GM18909 (cell line): ENCODE measurements around the gene GNB5.

Experiments used
- ATAC-seq: cut with Tn5 transposase; IDR thresholded peaks from one replicate; pipeline ENCODE4 v1.9.1; 2021; ENCODE audit warnings: mild to moderate bottlenecking; ENCODE audit not compliant: unreplicated experiment, poor library complexity

The GNB5 gene

GRCh38 chr15:52208306-52208946, 17.2 kb upstream of the GNB5 start:
- ATAC-seq = peak; percentile 79

- no peak for ATAC-seq
Measured at GRCh38 chr15:52207191-52207590, 16.0 kb upstream of the GNB5 start.

GRCh38 chr15:52206446-52206845, 15.3 kb upstream of the GNB5 start:
- no peak for ATAC-seq

- no peak for ATAC-seq
Measured at GRCh38 chr15:52204657-52205056, 13.5 kb upstream of the GNB5 start.

- no peak for ATAC-seq
Measured at GRCh38 chr15:52200831-52201365, 9.7 kb upstream of the GNB5 start.

- no peak for ATAC-seq
Measured at GRCh38 chr15:52199271-52199670, 8.1 kb upstream of the GNB5 start.

- no peak for ATAC-seq
Measured at GRCh38 chr15:52196891-52197290, 5.7 kb upstream of the GNB5 start.

- ATAC-seq = no peak
Measured at GRCh38 chr15:52193791-52194190, 2.6 kb upstream of the GNB5 start.

- ATAC-seq = no peak
Measured at GRCh38 chr15:52193321-52193720, 2.1 kb upstream of the GNB5 start.

GRCh38 chr15:52186651-52187486, 4.3 kb downstream of the GNB5 start:
- no peak for ATAC-seq

GRCh38 chr15:52185151-52185561, 6.0 kb downstream of the GNB5 start:
- ATAC-seq = no peak

- ATAC-seq = no peak
Measured at GRCh38 chr15:52184721-52185120, 6.5 kb downstream of the GNB5 start.

GRCh38 chr15:52183562-52184173, 7.5 kb downstream of the GNB5 start:
- no peak for ATAC-seq

- no peak for ATAC-seq
Measured at GRCh38 chr15:52181938-52182780, 9.0 kb downstream of the GNB5 start.

- no peak for ATAC-seq
Measured at GRCh38 chr15:52180851-52181450, 10.2 kb downstream of the GNB5 start.

- ATAC-seq = peak; percentile 33
Measured at GRCh38 chr15:52180196-52180835, 10.9 kb downstream of the GNB5 start.

GRCh38 chr15:52179278-52180195, 11.7 kb downstream of the GNB5 start:
- ATAC-seq = peak; percentile 86

GRCh38 chr15:52178765-52179164, 12.4 kb downstream of the GNB5 start:
- ATAC-seq = no peak
